ENCODE measurements around the gene FAM76B.

The FAM76B gene

DNA sequence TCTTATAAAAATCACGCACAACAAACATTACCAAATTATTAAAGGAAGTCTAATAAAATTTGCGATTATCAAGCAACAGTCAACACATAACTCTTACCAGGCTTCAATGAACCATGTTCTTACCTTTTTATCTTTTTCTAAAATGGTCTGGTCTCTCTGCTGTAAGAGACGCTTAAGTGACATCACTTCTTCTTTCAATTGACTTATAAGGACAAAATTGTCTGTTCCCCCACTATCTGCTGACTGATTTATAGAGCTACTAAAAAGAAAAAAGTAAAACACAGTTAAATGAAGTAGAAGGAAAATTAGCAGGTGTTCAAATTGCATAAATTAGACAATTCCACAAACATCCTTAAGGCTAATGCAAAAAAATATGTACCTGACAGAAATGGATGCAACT, 10.9 kb downstream of the FAM76B start:
- Histone ChIP-seq H3K4me1 (ENCODE audit: insufficient read depth, low read length) (no peaks in the 10 kb centered on the region), H3K9ac (ENCODE audit: low read depth, low read length) (no peak overlapping the region), H3K9me3 (ENCODE audit: control insufficient read depth, insufficient read depth, low read length) (no peaks in the 10 kb centered on the region), H3K36me3 (ENCODE audit: insufficient read depth, low read length) (no peaks in the 10 kb centered on the region; the same call in 1 of the 2 replicates)

DNA sequence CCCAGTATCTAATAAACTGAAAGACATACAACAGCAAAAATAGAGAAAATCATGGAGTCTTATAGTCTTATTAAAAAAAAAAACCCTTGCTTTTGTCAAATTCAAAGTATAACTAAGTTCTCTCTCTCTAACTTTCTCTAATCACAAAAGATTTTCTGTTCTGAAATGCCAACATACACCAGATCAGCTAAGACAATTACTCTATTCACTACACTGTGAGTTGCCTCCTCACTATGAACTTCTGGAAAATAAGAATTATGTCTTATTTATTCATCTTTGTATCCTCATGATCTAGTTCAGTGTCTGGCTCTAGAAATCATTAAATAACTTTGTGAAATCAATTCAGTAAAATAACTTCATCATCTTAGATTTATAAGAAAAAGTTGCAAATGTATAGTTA, 12.7 kb downstream of the FAM76B start:
- H3K9ac ChIP-seq (ENCODE audit: low read depth, low read length) = no peak overlapping the region
- no peaks in the 10 kb centered on the region for H3K9me3 ChIP-seq (ENCODE audit: control insufficient read depth, insufficient read depth, low read length)
- H3K4me1 ChIP-seq (ENCODE audit: insufficient read depth, low read length) = no peaks in the 10 kb centered on the region
- no peaks in the 10 kb centered on the region; the same call in 1 of the 2 replicates for H3K36me3 ChIP-seq (ENCODE audit: insufficient read depth, low read length)

DNA sequence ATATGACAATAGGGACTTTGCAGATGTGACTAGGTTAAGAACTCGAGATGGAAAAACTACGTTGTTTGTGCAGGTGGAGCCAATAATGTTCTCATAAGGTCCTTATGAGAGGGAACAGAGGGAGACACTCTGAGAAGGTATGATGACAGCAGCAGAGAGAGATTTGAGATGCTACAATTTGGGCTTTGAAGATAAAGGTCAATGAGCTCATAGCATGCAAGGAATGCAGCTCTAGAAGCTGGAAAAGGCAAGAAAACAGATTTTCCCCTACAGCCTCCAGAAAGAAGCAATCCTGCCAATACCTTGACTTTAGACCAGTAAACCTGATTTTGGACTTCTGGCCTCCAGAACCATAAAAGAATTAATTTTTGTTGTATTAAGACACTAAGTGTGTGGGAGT, 21.1 kb downstream of the FAM76B start:
- Histone ChIP-seq H3K4me1 (ENCODE audit: insufficient read depth, low read length) (no peaks in the 10 kb centered on the region), H3K36me3 (ENCODE audit: insufficient read depth, low read length) (no peaks in the 10 kb centered on the region), H3K9ac (ENCODE audit: low read depth, low read length) (no peak overlapping the region), H3K9me3 (ENCODE audit: control insufficient read depth, insufficient read depth, low read length) (no peaks in the 10 kb centered on the region)

DNA sequence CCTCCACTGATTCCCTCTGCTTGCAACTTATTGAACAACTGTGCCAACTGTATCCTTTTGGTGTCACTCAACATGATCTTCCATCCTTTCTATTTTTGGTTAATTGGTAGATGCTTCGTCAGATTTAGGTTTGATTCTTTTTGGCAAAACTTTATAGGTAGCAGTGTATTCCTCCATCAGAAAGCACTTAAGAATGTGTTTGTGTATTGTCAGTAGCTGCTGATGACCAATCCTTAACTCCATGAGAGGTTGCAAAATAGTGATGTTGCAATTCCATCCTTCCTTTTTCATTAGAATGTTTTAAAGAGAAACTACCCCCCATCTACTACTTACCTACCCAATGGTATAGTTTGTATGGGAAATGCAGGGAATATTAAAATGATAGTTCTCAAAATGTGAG, 22.1 kb downstream of the FAM76B start:
- no peaks in the 10 kb centered on the region for H3K9me3 ChIP-seq (ENCODE audit: control insufficient read depth, insufficient read depth, low read length)
- no peaks in the 10 kb centered on the region for H3K36me3 ChIP-seq (ENCODE audit: insufficient read depth, low read length)
- H3K4me1 ChIP-seq (ENCODE audit: insufficient read depth, low read length) = no peaks in the 10 kb centered on the region
- no peak overlapping the region for H3K9ac ChIP-seq (ENCODE audit: low read depth, low read length)

DNA sequence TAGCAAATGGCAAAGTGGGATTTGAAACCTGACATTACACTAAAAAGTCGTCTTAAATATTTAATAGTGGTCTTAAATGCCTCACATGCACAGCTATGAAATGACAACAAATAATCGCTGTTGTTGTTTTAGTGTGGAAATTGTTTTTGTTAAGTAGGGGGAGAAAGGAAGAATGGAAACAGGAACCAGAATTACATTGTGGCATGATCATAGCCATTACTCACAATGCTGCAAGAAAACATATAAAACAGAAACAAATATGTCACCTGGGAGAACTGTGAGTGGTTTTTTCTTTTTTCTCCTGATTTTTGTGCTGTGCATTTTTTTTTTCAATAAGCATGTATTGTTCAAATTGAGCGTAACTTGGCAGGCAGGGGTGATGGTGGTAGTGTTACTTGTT, 22.9 kb downstream of the FAM76B start:
- H3K9me3 ChIP-seq (ENCODE audit: control insufficient read depth, insufficient read depth, low read length) = no peaks in the 10 kb centered on the region
- no peaks in the 10 kb centered on the region for H3K4me1 ChIP-seq (ENCODE audit: insufficient read depth, low read length)
- H3K9ac ChIP-seq (ENCODE audit: low read depth, low read length) = no peak overlapping the region
- no peaks in the 10 kb centered on the region for H3K36me3 ChIP-seq (ENCODE audit: insufficient read depth, low read length)

DNA sequence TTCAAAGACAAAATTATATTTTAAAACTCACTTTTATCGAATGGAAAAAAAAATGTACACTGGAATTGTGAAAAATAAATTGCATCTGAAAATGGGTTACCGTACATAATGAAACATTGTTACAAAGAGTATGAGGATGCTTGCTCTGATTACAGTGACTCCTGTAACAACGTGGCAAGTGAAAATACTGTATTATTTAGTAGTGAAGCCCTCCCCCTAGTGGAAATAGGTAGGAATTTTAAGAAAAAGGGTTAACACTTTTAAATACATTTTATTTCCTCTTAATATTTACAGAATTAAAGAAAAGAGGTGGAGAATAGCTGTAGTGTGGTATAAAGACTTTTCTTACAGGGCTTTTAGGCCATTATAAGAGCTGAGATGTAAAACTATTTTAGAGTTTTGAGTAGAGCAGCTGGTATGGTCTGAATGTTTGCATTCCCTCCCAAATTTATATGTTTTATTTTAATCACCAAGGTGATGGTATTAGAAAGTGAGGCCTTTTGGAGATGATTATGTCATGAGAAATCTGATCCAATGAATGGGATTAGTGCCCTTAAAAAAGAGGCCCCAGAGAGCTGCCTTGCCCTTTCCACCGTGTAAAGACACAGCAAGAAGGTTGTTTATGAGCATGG, 25.2 kb downstream of the FAM76B start:
- no peaks in the 10 kb centered on the region for H3K4me1 ChIP-seq (ENCODE audit: insufficient read depth, low read length)
- no peaks in the 10 kb centered on the region for H3K36me3 ChIP-seq (ENCODE audit: insufficient read depth, low read length)
- H3K9me3 ChIP-seq (ENCODE audit: control insufficient read depth, insufficient read depth, low read length) = no peaks in the 10 kb centered on the region
- H3K9ac ChIP-seq (ENCODE audit: low read depth, low read length) = no peak overlapping the region

DNA sequence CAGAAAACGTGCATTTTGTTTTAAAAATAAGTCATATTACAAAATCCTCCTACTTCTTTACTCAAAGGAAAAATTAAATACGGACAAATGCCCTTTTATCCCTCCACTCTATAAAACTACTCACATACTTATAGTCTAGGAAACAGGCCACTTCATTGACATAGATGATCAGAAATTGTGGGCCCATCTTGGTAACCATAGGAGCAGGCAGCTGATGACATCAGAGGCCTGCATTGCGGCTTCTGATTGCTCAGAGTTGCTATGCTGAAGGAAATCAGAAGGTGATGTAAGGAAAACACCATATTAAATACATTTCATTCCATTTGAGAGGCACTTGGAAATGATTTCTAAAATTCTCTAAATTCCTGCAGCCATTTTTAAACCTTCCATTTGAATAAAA, 27.0 kb downstream of the FAM76B start:
- no peaks in the 10 kb centered on the region for H3K36me3 ChIP-seq (ENCODE audit: insufficient read depth, low read length)
- H3K4me1 ChIP-seq (ENCODE audit: insufficient read depth, low read length) = no peaks in the 10 kb centered on the region
- H3K9ac ChIP-seq (ENCODE audit: low read depth, low read length) = no peak overlapping the region
- no peaks in the 10 kb centered on the region for H3K9me3 ChIP-seq (ENCODE audit: control insufficient read depth, insufficient read depth, low read length)

DNA sequence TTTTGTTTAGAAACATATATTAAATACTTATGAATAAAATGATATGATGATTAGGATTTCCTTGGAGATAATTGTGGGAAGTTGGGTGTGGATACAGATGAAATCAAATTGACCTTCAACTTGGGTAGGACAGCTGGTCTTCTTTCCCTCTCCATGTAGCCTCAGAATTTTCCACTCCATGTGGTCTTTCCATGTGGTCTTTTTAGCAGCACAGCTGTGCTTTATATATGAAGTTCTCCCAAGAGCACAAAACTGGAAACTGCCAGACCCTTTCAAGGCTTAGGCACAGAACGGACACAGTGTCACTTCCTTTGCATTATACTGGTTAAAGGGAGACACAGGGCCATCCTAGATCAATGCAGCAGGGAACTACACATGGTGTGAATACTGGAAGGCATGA, 28.6 kb downstream of the FAM76B start:
- Histone ChIP-seq H3K9ac (ENCODE audit: low read depth, low read length) (no peak overlapping the region), H3K36me3 (ENCODE audit: insufficient read depth, low read length) (no peaks in the 10 kb centered on the region), H3K4me1 (ENCODE audit: insufficient read depth, low read length) (no peaks in the 10 kb centered on the region), H3K9me3 (ENCODE audit: control insufficient read depth, insufficient read depth, low read length) (no peaks in the 10 kb centered on the region)

DNA sequence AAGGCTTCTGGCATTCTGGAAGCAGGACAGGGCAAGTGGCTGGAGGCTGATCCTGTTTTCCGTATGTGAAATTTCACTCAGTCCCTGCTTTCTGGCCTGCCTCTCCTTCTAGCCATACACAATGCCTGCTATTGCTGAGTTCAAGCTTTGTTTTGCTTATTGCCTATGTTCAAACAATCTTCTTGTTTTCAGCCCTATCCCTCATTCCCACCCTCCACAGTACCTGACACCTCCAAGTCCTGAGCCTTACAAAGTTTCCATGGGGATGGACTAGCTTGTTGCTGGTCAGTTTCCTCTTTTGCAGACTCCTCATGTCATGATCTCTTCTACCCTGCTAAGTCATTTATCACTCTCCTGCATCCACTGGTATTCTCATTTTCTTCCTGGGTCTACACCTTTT, 38.1 kb downstream of the FAM76B start:
- no peaks in the 10 kb centered on the region for H3K36me3 ChIP-seq (ENCODE audit: insufficient read depth, low read length)
- H3K9me3 ChIP-seq (ENCODE audit: control insufficient read depth, insufficient read depth, low read length) = no peaks in the 10 kb centered on the region
- H3K9ac ChIP-seq (ENCODE audit: low read depth, low read length) = no peak overlapping the region

DNA sequence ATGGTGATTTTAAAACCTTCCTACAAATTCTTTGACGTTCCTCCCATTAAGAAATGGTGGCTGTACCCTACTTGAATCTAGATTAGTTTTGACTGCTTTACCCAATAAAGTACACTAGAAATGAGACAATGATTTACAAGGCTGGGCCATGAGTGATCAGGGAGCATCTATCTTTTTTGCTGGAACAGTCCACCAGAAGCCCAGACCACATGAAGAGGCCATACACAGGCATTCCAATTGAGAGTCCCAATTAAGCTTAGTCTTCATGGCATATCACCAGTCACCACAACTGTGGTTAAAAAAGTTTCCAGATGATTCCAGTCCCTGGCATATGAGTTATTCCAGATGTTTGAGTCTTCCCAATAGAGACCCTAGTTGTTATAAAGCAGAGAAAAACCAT, 39.5 kb downstream of the FAM76B start:
- Histone ChIP-seq H3K9ac (ENCODE audit: low read depth, low read length) (no peak overlapping the region), H3K4me1 (ENCODE audit: insufficient read depth, low read length) (no peaks in the 10 kb centered on the region), H3K9me3 (ENCODE audit: control insufficient read depth, insufficient read depth, low read length) (no peaks in the 10 kb centered on the region), H3K36me3 (ENCODE audit: insufficient read depth, low read length) (no peaks in the 10 kb centered on the region)

More for the DNA sequence above, 38.1 kb downstream of the FAM76B start:
- H3K4me1 ChIP-seq (ENCODE audit: insufficient read depth, low read length) = no peaks in the 10 kb centered on the region

DNA sequence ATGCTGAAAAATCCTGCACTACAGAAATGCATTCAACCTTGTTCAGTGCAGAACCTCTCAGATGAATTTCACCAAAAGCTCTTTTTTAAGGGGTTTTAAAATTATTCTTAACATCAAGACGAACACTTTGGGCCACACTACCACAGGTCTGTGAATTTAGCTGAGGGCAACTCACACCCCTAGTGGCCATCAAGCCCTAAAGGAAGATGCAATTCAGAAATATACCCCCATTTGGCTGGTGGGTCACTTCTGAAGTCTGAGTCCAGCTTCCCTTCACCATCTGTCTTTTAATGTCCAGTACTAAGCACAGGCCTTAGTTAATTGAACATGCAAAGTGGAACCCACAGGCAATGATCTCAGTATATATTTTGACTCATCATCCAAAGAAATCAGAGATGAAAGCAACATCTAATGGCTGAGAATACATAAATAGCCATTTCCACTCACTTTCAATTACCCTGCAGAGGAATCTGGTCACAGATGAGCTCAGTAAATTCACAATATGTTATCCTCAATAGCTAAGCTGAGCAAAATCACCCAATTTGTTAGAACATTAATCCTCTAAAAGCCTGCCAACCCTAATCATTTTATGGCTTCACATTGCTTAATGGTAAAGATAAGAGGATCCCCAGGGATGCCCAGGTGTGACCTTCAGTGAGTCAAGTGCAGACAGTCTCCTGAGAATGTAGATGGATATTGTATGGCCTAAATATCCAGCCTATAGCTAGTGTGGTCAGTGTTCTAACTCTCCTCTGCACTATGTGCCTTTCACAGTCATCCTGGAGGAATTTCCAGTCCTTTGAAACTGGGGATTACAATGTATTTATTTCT, 50.3 kb downstream of the FAM76B start:
- Histone ChIP-seq H3K36me3 (ENCODE audit: insufficient read depth, low read length) (no peaks in the 10 kb centered on the region), H3K9ac (ENCODE audit: low read depth, low read length) (no peak overlapping the region), H3K4me1 (ENCODE audit: insufficient read depth, low read length) (no peaks in the 10 kb centered on the region), H3K9me3 (ENCODE audit: control insufficient read depth, insufficient read depth, low read length) (no peaks in the 10 kb centered on the region)

DNA sequence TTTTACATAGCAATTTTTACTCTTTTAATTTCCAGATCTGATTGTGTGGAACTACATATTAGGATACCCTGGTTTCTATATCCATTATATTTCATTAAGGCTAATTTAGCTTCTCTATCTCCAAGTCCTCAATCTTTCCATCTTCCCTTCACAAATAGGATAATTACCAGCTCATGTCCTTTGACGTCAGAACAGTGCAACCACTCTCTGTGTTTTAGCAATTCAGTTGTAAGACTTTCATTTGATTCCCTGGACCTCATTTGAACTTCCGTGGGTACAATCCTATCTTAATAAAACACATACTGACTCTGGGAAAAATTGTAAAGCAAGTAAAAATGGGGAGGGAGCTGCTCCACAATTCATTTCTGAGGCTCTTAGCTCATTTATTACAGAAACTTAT, 52.8 kb downstream of the FAM76B start:
- Histone ChIP-seq H3K36me3 (ENCODE audit: insufficient read depth, low read length) (no peaks in the 10 kb centered on the region), H3K9me3 (ENCODE audit: control insufficient read depth, insufficient read depth, low read length) (no peaks in the 10 kb centered on the region), H3K4me1 (ENCODE audit: insufficient read depth, low read length) (no peaks in the 10 kb centered on the region), H3K9ac (ENCODE audit: low read depth, low read length) (no peak overlapping the region)

DNA sequence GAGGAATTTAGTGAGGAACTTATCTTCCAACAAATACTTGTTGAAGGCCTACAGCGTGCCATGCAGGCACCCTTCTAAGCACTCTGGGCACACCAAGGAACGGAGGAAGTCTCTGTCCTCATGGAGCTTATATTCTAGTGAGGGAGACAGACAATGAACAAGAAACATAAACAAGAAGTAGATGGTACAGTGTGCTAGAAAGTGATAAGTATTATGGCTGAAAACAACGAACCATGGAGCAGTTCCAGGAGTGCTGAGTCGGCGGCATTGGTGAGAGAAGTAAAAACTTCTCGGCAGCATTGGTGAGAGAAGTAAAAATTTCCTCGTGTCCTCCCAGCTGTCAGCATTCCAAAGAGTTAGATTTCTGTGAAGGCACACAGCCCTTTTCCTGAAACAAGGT, 53.2 kb downstream of the FAM76B start:
- Histone ChIP-seq H3K9ac (ENCODE audit: low read depth, low read length) (no peak overlapping the region), H3K36me3 (ENCODE audit: insufficient read depth, low read length) (no peaks in the 10 kb centered on the region), H3K4me1 (ENCODE audit: insufficient read depth, low read length) (no peaks in the 10 kb centered on the region), H3K9me3 (ENCODE audit: control insufficient read depth, insufficient read depth, low read length) (no peaks in the 10 kb centered on the region)

DNA sequence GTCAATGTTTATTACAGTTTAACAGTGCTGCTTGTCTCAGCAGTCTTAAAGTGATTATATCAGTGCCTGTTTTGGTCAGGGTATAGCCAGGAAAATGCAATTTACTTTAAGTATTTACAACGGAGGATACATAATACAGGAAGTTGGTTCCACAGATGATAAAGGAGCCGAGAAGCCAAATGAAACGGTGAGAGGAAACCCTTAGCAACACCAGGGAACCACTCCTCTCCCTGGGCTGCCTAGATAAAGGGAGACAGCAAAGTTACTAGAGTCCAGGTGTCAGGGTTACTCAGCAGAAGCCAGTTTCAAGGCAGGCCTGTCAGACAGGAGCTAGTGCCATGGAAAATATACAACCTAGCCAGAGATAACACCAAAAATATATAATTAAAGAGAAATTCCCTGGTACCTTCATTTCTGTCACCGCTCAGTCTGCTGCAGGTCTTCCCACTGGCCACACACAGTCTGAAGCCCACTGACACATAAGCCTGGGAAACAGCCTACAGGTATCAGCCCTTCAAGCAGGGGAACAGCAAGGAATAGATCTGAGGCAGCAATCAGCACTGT, 55.5 kb downstream of the FAM76B start:
- H3K36me3 ChIP-seq (ENCODE audit: insufficient read depth, low read length) = no peaks in the 10 kb centered on the region
- H3K9me3 ChIP-seq (ENCODE audit: control insufficient read depth, insufficient read depth, low read length) = no peaks in the 10 kb centered on the region
- H3K9ac ChIP-seq (ENCODE audit: low read depth, low read length) = no peak overlapping the region
- no peaks in the 10 kb centered on the region for H3K4me1 ChIP-seq (ENCODE audit: insufficient read depth, low read length)
